CD8-positive, alpha-beta memory T cell (primary cell): ENCODE measurements around the gene EFCAB6. TPM values are rescaled to one million over a fixed set of nuclear protein-coding genes. Genes with fewer than 3 reads are reported as not detected.

Experiments used
- CTCF ChIA-PET: fragments of 350-600 bp; sonication (Branson Sonifier 250); formaldehyde crosslinking; loops from one replicate; lab custom pipeline; 2021; ENCODE audit warnings: antibody characterized with exemption; lab: Charles Lee
- POLR2A ChIA-PET: fragments of 350-600 bp; sonication (Branson Sonifier 250); formaldehyde crosslinking; loops from one replicate; lab custom pipeline; 2021; ENCODE audit warnings: antibody characterized with exemption; lab: Charles Lee
- DNase-seq, 5 donors: peaks; one replicate each; pipeline versions ENCODE4 v3.0.0 to v3.0.0-alpha.2; 2020 to 2022; ENCODE audit warnings: mixed read lengths in 1 of 5
- H3K27ac ChIP-seq: one replicate; pipeline ENCODE4 v1.7.0; 2013; ENCODE audit warnings: low read depth, mild to moderate bottlenecking, low read length, moderate library complexity
- H3K27me3 ChIP-seq: 2 replicates; pipeline ENCODE4 v1.7.0; 2013; ENCODE audit warnings: low read length, mild to moderate bottlenecking; ENCODE audit not compliant: insufficient read depth, poor library complexity, severe bottlenecking
- H3K36me3 ChIP-seq: 2 replicates; pipeline ENCODE4 v1.7.0; 2013; ENCODE audit warnings: mild to moderate bottlenecking, low read length, moderate library complexity; ENCODE audit not compliant: insufficient read depth
- H3K4me1 ChIP-seq: 2 replicates; pipeline ENCODE4 v1.7.0; 2013; ENCODE audit warnings: mild to moderate bottlenecking, low read length, moderate library complexity; ENCODE audit not compliant: insufficient read depth
- H3K4me3 ChIP-seq: 2 replicates; pipeline ENCODE4 v1.7.0; 2013; ENCODE audit warnings: mild to moderate bottlenecking, low read length
- H3K9me3 ChIP-seq: 2 replicates; pipeline ENCODE4 v1.7.0; 2013; ENCODE audit warnings: mild to moderate bottlenecking, low read length
- H3K27ac Mint-ChIP-seq, 8 donors: one replicate each; pipeline ENCODE4 v1.8.0; 2020 to 2021; ENCODE audit warnings: mixed read lengths in 8 of 8, mild to moderate bottlenecking in 6 of 8, inconsistent platforms in 3 of 8, moderate library complexity in 3 of 8
- H3K27me3 Mint-ChIP-seq, 2 donors: one replicate each; pipeline ENCODE4 v1.8.0; 2020 to 2021; ENCODE audit warnings: mixed read lengths in 2 of 2, mild to moderate bottlenecking in 1 of 2, moderate library complexity in 1 of 2
- H3K36me3 Mint-ChIP-seq, 3 donors: one replicate each; pipeline ENCODE4 v1.8.0; 2020 to 2021; ENCODE audit warnings: mixed read lengths in 3 of 3, inconsistent platforms in 1 of 3, mild to moderate bottlenecking in 1 of 3
- H3K4me1 Mint-ChIP-seq, 3 donors: one replicate each; pipeline ENCODE4 v1.8.0; 2020 to 2021; ENCODE audit warnings: mixed read lengths in 3 of 3, inconsistent platforms in 1 of 3, mild to moderate bottlenecking in 1 of 3
- H3K4me3 Mint-ChIP-seq, 7 donors: one replicate each; pipeline ENCODE4 v1.8.0; 2020 to 2021; ENCODE audit warnings: mixed read lengths in 7 of 7, mild to moderate bottlenecking in 6 of 7, moderate library complexity in 4 of 7, inconsistent platforms in 2 of 7
- H3K9me3 Mint-ChIP-seq, 5 donors: one replicate each; pipeline ENCODE4 v1.8.0; 2020 to 2022; ENCODE audit warnings: mixed read lengths in 5 of 5, mild to moderate bottlenecking in 3 of 5, moderate library complexity in 2 of 5, inconsistent platforms in 1 of 5
- polyA plus RNA-seq: library from polyadenylated mRNA; unstranded; fragments of 300-500 nt; fragmentation: Illumina TruSeq; gene quantifications from one replicate; pipeline ENCODE4 v1.2.3, GENCODE V29; 2021
- total RNA-seq, 2 experiments: library from RNA; stranded (reverse); gene quantifications; one replicate each; pipeline ENCODE4 v1.2.3, GENCODE V29; 2021

The EFCAB6 gene
- total and polyA plus RNA-seq, 3 experiments from 2014 or later: 0.22 to 0.72 (median 0.64) TPM

DNA sequence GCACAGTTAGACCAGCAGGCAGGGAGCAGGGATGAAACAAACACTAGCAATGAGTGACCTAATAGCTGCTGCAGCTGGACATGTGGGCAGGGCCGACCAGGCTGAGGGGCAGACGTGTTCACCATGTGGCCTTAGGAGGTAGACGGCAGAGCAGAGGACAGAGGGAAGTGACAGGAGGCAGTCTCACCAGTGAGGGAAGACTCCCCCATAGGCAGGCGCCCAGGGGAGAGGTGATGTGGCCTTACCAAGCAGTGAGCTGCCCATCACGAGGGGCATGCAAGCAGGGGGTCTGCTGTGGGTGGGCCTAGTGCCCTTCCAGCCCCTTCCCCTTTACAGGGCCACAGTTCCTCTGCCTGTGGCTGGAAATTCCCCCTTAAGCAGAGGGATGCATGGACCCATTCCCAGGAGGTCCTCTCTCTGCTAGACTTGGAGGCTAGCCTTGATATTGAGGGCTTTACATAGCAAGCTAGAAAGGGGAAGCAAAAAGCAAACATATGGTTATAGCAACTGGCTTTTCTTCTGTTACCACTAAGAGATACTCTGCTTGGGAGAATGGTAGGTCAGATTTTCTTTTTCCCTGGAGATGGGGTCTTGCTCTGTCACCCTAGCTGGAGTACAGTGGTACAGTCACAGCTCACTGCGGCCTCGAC, 332.7 kb downstream of the EFCAB6 start:
- CTCF ChIA-PET: no interaction called here
- H3K9me3 Mint-ChIP-seq: no peaks in the 10 kb centered on the region

More for the DNA sequence above, 332.7 kb downstream of the EFCAB6 start:
- no peak overlapping the region for H3K4me3 ChIP-seq
- no peaks in the 10 kb centered on the region for H3K27me3 ChIP-seq
- Mint-ChIP-seq H3K27me3 (peaks cover 0 to 4% of the 10 kb centered on the region in 2 donors), H3K27ac (no peak overlapping the region), H3K36me3 (no peaks in the 10 kb centered on the region), H3K4me3 (no peak overlapping the region), H3K4me1 (peaks cover 0 to 15% (median 4%) of the 10 kb centered on the region in 3 donors)
- no peak overlapping the region for H3K27ac ChIP-seq
- no peaks in the 10 kb centered on the region for H3K4me1 ChIP-seq
- H3K9me3 ChIP-seq: no peaks in the 10 kb centered on the region
- no peaks in the 10 kb centered on the region for H3K36me3 ChIP-seq
- POLR2A ChIA-PET: no interaction called here
- DNase-seq: no peak

Other genes with a start within 250 kb of the EFCAB6 start
- gene SULT4A1, start 50.2 kb upstream of the EFCAB6 start, total RNA-seq: not detected
- not detected for gene SULT4A1, start 50.2 kb upstream of the EFCAB6 start, polyA plus RNA-seq
- not detected for gene PNPLA5, start 79.7 kb upstream of the EFCAB6 start, total RNA-seq
- not detected for gene PNPLA5, start 79.7 kb upstream of the EFCAB6 start, polyA plus RNA-seq
- under 1 TPM in 1 of 2 experiments, not detected in 1; 0.16 TPM for gene PNPLA3, start 111.5 kb upstream of the EFCAB6 start, total RNA-seq
- not detected for gene PNPLA3, start 111.5 kb upstream of the EFCAB6 start, polyA plus RNA-seq
- 10 to 100 TPM; 58.8 to 61.3 TPM for gene SAMM50, start 143.1 kb upstream of the EFCAB6 start, total RNA-seq
- 67.2 TPM for gene SAMM50, start 143.1 kb upstream of the EFCAB6 start, polyA plus RNA-seq
- gene PARVB, start 212.0 kb upstream of the EFCAB6 start, total RNA-seq: 10 to 100 TPM; 82.1 to 84.3 TPM
- gene PARVB, start 212.0 kb upstream of the EFCAB6 start, polyA plus RNA-seq: 6.2 TPM